MCF 10A (cell line): ENCODE measurements around the gene PDE8B. TPM values are rescaled to one million over a fixed set of nuclear protein-coding genes. Genes with fewer than 3 reads are reported as not detected.

Source experiments
- BruUV-seq: library from RNA; stranded (reverse); fragments of 400-500 nt; replicated peaks from 2 replicates; lab custom pipeline; 2021; lab: Mats Ljungman, UMichigan
- CTCF ChIA-PET: fragments of 300-600 bp; sonication (Branson Sonifier 250); formaldehyde crosslinking; extraction: SDS; loops from one replicate; lab custom pipeline; 2021; ENCODE audit warnings: antibody characterized with exemption, inconsistent platforms; lab: Yijun Ruan, JAX
- POLR2A ChIA-PET: fragments of 300-600, 350-650 bp; sonication (Branson Sonifier 250); formaldehyde crosslinking; extraction: SDS; loops from one replicate; lab custom pipeline; 2020; ENCODE audit warnings: antibody characterized with exemption, inconsistent platforms; lab: Yijun Ruan, JAX
- DNase-seq: peaks from one replicate; pipeline ENCODE4 v3.0.0-alpha.2; 2018; ENCODE audit not compliant: unreplicated experiment
- H3K27ac Mint-ChIP-seq: one replicate; pipeline ENCODE4 v1.8.0; 2022; ENCODE audit warnings: mild to moderate bottlenecking, low read depth, mixed read lengths; ENCODE audit not compliant: unreplicated experiment
- H3K27me3 Mint-ChIP-seq: one replicate; pipeline ENCODE4 v1.8.0; 2022; ENCODE audit warnings: mixed read lengths; ENCODE audit not compliant: insufficient read depth, unreplicated experiment
- H3K36me3 Mint-ChIP-seq: one replicate; pipeline ENCODE4 v1.8.0; 2022; ENCODE audit warnings: mild to moderate bottlenecking, moderate library complexity, mixed read lengths; ENCODE audit not compliant: insufficient read depth, unreplicated experiment
- H3K4me1 Mint-ChIP-seq: one replicate; pipeline ENCODE4 v1.8.0; 2022; ENCODE audit warnings: mixed read lengths; ENCODE audit not compliant: insufficient read depth, unreplicated experiment
- H3K4me3 Mint-ChIP-seq: one replicate; pipeline ENCODE4 v1.8.0; 2022; ENCODE audit warnings: mild to moderate bottlenecking, moderate library complexity, mixed read lengths; ENCODE audit not compliant: unreplicated experiment
- H3K9me3 Mint-ChIP-seq: one replicate; pipeline ENCODE4 v1.8.0; 2022; ENCODE audit warnings: mixed read lengths; ENCODE audit not compliant: unreplicated experiment
- intact Hi-C: fragments of 100-400 bp; cut with micrococcal nuclease; formaldehyde crosslinking; loops from 2 replicates; pipeline ENCODE4 v1.14.1; 2022
- total RNA-seq: library from RNA; stranded (reverse); gene quantifications from 2 replicates; pipeline ENCODE4 v1.2.3, GENCODE V29; 2022
- TF ChIP-seq, protein P1 (sequence below): fragments of 200-600 bp; IDR thresholded peaks from one replicate; pipeline ENCODE4 v1.8.0; 2022; ENCODE audit warnings: antibody characterized with exemption, mild to moderate bottlenecking; ENCODE audit not compliant: unreplicated experiment

The PDE8B gene
- total RNA-seq, 1 experiment from 2014 or later, result not detected

- Mint-ChIP-seq H3K27me3 (no peaks in the 10 kb centered on the region), H3K36me3 (peaks cover 5% of the 10 kb centered on the region), H3K4me3 (no peak overlapping the region), H3K4me1 (no peaks in the 10 kb centered on the region), H3K27ac (no peak overlapping the region), H3K9me3 (no peaks in the 10 kb centered on the region)
- ChIA-PET POLR2A (interaction anchor here (2.1 kb wide), 1 partner anchor 10 kb away, joined by 11 read pairs; no protein-coding TSS in a partner anchor), CTCF (interaction anchor here (0.5 to 1.2 kb wide), 5 partner anchors 74 to 744 kb away, joined by 3 to 8 read pairs (median 4); no protein-coding TSS in a partner anchor)
- intact Hi-C loops, result no loop called here
- no peak for DNase-seq
- TF ChIP-seq, protein P1, sequence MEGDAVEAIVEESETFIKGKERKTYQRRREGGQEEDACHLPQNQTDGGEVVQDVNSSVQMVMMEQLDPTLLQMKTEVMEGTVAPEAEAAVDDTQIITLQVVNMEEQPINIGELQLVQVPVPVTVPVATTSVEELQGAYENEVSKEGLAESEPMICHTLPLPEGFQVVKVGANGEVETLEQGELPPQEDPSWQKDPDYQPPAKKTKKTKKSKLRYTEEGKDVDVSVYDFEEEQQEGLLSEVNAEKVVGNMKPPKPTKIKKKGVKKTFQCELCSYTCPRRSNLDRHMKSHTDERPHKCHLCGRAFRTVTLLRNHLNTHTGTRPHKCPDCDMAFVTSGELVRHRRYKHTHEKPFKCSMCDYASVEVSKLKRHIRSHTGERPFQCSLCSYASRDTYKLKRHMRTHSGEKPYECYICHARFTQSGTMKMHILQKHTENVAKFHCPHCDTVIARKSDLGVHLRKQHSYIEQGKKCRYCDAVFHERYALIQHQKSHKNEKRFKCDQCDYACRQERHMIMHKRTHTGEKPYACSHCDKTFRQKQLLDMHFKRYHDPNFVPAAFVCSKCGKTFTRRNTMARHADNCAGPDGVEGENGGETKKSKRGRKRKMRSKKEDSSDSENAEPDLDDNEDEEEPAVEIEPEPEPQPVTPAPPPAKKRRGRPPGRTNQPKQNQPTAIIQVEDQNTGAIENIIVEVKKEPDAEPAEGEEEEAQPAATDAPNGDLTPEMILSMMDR, result no peak
- no TSS peak for BruUV-seq
Measured at GRCh38 chr5:77418162-77418561, 207.7 kb downstream of the PDE8B start.

DNA sequence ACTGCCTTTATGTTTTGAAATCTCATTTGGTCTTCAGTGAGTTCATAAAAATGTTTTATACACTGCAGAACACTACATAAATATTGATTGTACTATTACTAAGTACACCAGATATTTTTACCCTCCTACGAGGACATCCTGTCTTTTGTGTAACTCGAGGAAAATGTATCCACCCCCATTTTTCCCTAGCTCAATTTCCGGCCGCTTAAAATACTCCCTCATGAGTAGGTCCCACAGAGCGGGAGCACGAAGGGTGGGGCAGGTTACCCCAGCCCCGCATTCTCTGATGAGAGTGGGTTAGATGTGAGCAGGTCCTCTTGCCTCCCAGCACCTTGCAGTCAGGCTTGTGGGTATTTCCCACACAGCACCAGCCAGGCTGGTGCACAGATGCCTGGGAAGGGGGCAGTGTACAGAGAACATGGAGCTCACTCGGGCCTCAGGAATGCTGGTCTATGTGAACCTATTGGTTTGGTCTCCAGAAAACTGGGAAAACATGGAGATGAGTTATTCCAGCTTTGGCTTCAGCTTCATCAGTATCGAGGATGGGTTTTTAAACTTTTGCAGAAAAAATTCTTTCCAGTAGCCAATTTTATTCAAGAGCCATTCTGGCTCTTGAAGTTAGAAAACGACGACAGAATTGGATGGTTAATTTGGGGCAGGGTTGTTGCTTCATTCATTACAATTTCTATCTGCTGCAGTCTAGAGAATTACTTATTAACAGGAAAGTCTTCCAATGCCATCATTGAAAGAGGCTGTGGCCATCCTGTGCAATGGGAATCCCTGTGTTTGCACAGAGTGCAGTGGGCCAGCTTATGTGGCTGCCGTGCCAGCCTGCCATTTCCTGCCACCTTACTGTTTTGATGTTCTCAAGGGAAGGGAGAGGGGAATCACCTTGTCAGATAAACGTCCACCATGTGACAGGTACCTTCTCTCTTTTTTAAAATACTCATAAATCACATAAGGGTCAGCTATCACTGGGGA lies 208.4 kb downstream of the PDE8B start:
- ChIA-PET POLR2A (interaction anchor here (1.0 to 2.1 kb wide), 2 partner anchors 9 to 34 kb away, joined by 3 to 11 read pairs; no protein-coding TSS in a partner anchor), CTCF (interaction anchor here (0.9 to 1.4 kb wide), 6 partner anchors 10 to 743 kb away, joined by 3 to 8 read pairs (median 4); no protein-coding TSS in a partner anchor)
- no peaks in the 10 kb centered on the region for H3K9me3 Mint-ChIP-seq
- H3K27me3 Mint-ChIP-seq, result no peaks in the 10 kb centered on the region
- no TSS peak for BruUV-seq
- H3K4me1 Mint-ChIP-seq, result no peaks in the 10 kb centered on the region
- DNase-seq, result peak; percentile 13
- intact Hi-C loops, result no loop called here
- TF ChIP-seq, protein P1, result no peak
- peaks cover 9% of the 10 kb centered on the region for H3K36me3 Mint-ChIP-seq
- H3K4me3 Mint-ChIP-seq, result no peak overlapping the region
- no peak overlapping the region for H3K27ac Mint-ChIP-seq

- Mint-ChIP-seq H3K9me3 (no peaks in the 10 kb centered on the region), H3K4me3 (no peak overlapping the region), H3K27ac (no peak overlapping the region), H3K4me1 (no peaks in the 10 kb centered on the region), H3K36me3 (peaks cover 19% of the 10 kb centered on the region), H3K27me3 (no peaks in the 10 kb centered on the region)
- TF ChIP-seq, protein P1, result no peak
- intact Hi-C loops, result no loop called here
- POLR2A ChIA-PET, result interaction anchor here (0.7 to 1.0 kb wide), 2 partner anchors 12 to 33 kb away, joined by 3 read pairs; no protein-coding TSS in a partner anchor
- no peak for DNase-seq
- CTCF ChIA-PET, result interaction anchor here (0.7 to 1.4 kb wide), 4 partner anchors 9 to 275 kb away, joined by 3 to 4 read pairs (median 3); partner anchors contain the start of gene WDR41
- no TSS peak for BruUV-seq
Measured at GRCh38 chr5:77419644-77420582, 209.4 kb downstream of the PDE8B start.
